ENCODE results near the gene TTI1. TPM values are rescaled to one million over a fixed set of nuclear protein-coding genes. Genes with fewer than 3 reads are reported as not detected.

The TTI1 gene
- total RNA-seq, 1 experiment from 2014 or later, result 26.9 TPM

DNA sequence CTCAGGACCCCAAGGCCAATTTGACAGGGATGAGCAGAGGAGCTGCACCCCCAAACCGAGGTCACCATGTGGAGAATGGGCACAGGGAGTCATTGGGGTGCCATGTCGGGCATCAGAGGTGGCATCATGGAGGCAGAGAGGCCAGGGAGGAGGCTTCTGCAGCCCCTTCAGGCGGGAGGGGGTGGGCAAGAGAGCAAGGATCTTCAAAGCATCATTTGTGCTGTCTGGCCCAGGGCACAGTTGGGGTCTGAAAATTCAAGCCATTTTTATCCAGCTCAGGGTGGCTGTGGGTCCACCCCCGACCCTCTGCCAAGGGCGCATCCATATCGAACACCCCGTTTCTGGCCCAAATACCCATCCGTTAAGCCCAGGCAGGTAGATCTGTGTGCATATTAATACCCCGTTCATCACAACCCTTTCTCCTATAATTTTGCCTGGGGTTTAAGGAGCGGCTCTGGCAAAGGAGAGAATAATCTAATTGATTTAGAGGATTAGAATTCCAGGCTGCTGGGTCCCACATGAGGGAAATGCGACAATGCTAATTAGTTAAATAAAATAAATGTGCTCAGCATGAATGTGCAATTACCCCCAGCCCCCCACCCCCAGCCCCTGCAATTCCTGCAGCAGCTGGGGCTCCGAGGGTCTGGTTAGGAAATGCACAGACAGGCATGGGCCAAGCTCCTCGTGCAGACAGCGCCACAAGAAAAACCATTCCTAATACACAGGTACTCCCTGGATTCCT is 98.5 kb downstream of the TTI1 start:
- ChIA-PET POLR2A (no interaction called here), RAD21 (ENCODE audit: low non-redundant PET in 1 of 2, low total read pairs in 2 of 2, uncharacterized antibody in 2 of 2, unreplicated experiment in 2 of 2) (no interaction called here), CTCF (no interaction called here)
- no peaks in the 10 kb centered on the region for H3K9me3 ChIP-seq (ENCODE audit: control insufficient read depth in 1 of 2, insufficient read depth in 1 of 2, low read depth in 1 of 2, low read length in 2 of 2)
- no peak overlapping the region for H3K4me3 ChIP-seq (replicated peaks in 1 of 2; ENCODE audit: low read depth in 1 of 2, low read length in 2 of 2)
- H3K9ac ChIP-seq (ENCODE audit: low read length), result no peak overlapping the region
- H4K20me1 ChIP-seq (ENCODE audit: insufficient read depth), result no peaks in the 10 kb centered on the region
- H3K27ac ChIP-seq (ENCODE audit: low read depth, low read length), result no peak overlapping the region
- peaks cover 2% of the 10 kb centered on the region; the same call in 1 of the 2 replicates for H3K27me3 ChIP-seq (ENCODE audit: insufficient read depth, low read length)
- H3K79me2 ChIP-seq (ENCODE audit: insufficient read depth, low read length), result no peaks in the 10 kb centered on the region
- ATAC-seq, result no peak
- no peaks in the 10 kb centered on the region for H3K9me2 ChIP-seq (ENCODE audit: insufficient read depth)
- no peak for DNase-seq (ENCODE audit: low read depth, low spot score)
- TF ChIP-seq EGR1 (IDR thresholded peaks at IDR 0.05; ENCODE audit: low read depth) (no peak), SIN3A (IDR thresholded peaks at IDR 0.05; ENCODE audit: low read depth) (no peak), POLR2AphosphoS5 (IDR thresholded peaks at IDR 0.05; ENCODE audit: low read depth, low read length) (no peak), CEBPB (IDR thresholded peaks at IDR 0.05; ENCODE audit: low read depth) (no peak), SP1 (IDR thresholded peaks at IDR 0.05; ENCODE audit: low read depth) (no peak), ZFX (IDR thresholded peaks at IDR 0.05) (no peak), REST (IDR thresholded peaks at IDR 0.05; ENCODE audit: low read depth) (no peak), ATF3 (IDR thresholded peaks at IDR 0.05) (no peak), POLR2A (IDR thresholded peaks at IDR 0.05; ENCODE audit: borderline replicate concordance, extremely low read depth, insufficient read depth, insufficient read length) (no peak), EZH2phosphoT487 (IDR thresholded peaks at IDR 0.05; ENCODE audit: borderline replicate concordance) (no peak), YY1 (IDR thresholded peaks at IDR 0.05; ENCODE audit: extremely low read depth, insufficient replicate concordance, low read depth, low read length) (no peak), EZH2 (IDR thresholded peaks at IDR 0.05) (no peak), MAX (IDR thresholded peaks at IDR 0.05) (no peak), ZNF274 (IDR thresholded peaks at IDR 0.05; ENCODE audit: low read depth, low read length) (no peak)
- TF ChIP-seq, protein P1, sequence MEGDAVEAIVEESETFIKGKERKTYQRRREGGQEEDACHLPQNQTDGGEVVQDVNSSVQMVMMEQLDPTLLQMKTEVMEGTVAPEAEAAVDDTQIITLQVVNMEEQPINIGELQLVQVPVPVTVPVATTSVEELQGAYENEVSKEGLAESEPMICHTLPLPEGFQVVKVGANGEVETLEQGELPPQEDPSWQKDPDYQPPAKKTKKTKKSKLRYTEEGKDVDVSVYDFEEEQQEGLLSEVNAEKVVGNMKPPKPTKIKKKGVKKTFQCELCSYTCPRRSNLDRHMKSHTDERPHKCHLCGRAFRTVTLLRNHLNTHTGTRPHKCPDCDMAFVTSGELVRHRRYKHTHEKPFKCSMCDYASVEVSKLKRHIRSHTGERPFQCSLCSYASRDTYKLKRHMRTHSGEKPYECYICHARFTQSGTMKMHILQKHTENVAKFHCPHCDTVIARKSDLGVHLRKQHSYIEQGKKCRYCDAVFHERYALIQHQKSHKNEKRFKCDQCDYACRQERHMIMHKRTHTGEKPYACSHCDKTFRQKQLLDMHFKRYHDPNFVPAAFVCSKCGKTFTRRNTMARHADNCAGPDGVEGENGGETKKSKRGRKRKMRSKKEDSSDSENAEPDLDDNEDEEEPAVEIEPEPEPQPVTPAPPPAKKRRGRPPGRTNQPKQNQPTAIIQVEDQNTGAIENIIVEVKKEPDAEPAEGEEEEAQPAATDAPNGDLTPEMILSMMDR (IDR thresholded peaks at IDR 0.05 in 2 of 3, conservative IDR thresholded peaks at IDR 0.05 in 1 of 3; ENCODE audit: borderline replicate concordance in 1 of 3, insufficient read depth in 1 of 3, low read depth in 2 of 3, low read length in 2 of 3), result no peak
- TF ChIP-seq, protein P2, sequence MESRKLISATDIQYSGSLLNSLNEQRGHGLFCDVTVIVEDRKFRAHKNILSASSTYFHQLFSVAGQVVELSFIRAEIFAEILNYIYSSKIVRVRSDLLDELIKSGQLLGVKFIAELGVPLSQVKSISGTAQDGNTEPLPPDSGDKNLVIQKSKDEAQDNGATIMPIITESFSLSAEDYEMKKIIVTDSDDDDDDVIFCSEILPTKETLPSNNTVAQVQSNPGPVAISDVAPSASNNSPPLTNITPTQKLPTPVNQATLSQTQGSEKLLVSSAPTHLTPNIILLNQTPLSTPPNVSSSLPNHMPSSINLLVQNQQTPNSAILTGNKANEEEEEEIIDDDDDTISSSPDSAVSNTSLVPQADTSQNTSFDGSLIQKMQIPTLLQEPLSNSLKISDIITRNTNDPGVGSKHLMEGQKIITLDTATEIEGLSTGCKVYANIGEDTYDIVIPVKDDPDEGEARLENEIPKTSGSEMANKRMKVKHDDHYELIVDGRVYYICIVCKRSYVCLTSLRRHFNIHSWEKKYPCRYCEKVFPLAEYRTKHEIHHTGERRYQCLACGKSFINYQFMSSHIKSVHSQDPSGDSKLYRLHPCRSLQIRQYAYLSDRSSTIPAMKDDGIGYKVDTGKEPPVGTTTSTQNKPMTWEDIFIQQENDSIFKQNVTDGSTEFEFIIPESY (IDR thresholded peaks at IDR 0.05; ENCODE audit: extremely low read depth, insufficient replicate concordance, low read length), result no peak
- no peak overlapping the region for H2AFZ ChIP-seq (ENCODE audit: low read depth, low read length, poor library complexity, severe bottlenecking)
- intact Hi-C loops (cut with micrococcal nuclease), result no loop called here
- no peaks in the 10 kb centered on the region for H3K36me3 ChIP-seq (ENCODE audit: control insufficient read depth in 1 of 2, insufficient read depth in 2 of 2, low read length in 2 of 2)
- no TSS peak for BruUV-seq (replicated peaks)
- H3K4me2 ChIP-seq (ENCODE audit: low read length), result no peak overlapping the region
- H3K4me1 ChIP-seq (ENCODE audit: control insufficient read depth in 1 of 2, insufficient read depth in 2 of 2, low read length in 2 of 2), result no peaks in the 10 kb centered on the region
